Effector memory CD8-positive, alpha-beta T cell (primary cell): ENCODE measurements around the gene SLC23A2.

Experiments
- ATAC-seq: fragments of 150-1000 bp; cut with Tn5 transposase; replicated peaks from 2 replicates; pipeline ENCODE4 v1.10.0; 2021; ENCODE audit warnings: mild to moderate bottlenecking, moderate library complexity
- DNase-seq, 3 experiments: peaks; one replicate each; pipeline ENCODE4 v3.0.0; 2021
- H3K27ac Mint-ChIP-seq, 2 donors: one replicate each; pipeline ENCODE4 v1.8.0; 2022; ENCODE audit warnings: mild to moderate bottlenecking in 2 of 2, mixed read lengths in 2 of 2, moderate library complexity in 2 of 2
- H3K27me3 Mint-ChIP-seq, 2 donors: one replicate each; pipeline ENCODE4 v1.8.0; 2022; ENCODE audit warnings: mixed read lengths in 2 of 2
- H3K36me3 Mint-ChIP-seq: one replicate; pipeline ENCODE4 v1.8.0; 2022; ENCODE audit warnings: mild to moderate bottlenecking, moderate library complexity, mixed read lengths; ENCODE audit not compliant: insufficient read depth
- H3K4me1 Mint-ChIP-seq, 2 donors: one replicate each; pipeline ENCODE4 v1.8.0; 2022; ENCODE audit warnings: low read depth in 2 of 2, mixed read lengths in 2 of 2
- H3K4me3 Mint-ChIP-seq, 2 donors: one replicate each; pipeline ENCODE4 v1.8.0; 2022; ENCODE audit warnings: mild to moderate bottlenecking in 2 of 2, mixed read lengths in 2 of 2, moderate library complexity in 2 of 2
- H3K9me3 Mint-ChIP-seq, 2 donors: one replicate each; pipeline ENCODE4 v1.8.0; 2022; ENCODE audit warnings: mixed read lengths in 2 of 2

SLC23A2 gene

DNA sequence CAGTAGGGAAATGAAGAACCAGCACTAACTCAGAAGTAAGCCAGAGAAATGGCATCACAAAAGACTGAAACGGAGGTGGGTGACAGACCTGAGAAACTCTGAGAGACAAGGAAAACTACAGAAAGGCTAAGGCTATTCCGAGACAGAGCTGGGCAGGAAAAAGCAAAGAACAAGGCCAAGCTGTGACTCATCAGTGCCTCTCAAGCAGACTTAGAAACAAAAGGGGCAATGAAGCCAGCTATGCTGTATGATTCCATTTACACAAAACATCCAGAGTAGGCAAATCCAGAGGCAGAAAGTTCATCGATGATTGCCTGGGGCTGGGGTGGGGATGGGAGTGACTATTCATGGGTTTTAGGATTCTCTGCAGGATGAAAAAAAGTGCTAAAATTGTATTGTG is 50.0 kb downstream of the SLC23A2 start:
- H3K27me3 Mint-ChIP-seq, result no peaks in the 10 kb centered on the region
- H3K27ac Mint-ChIP-seq, result peak overlapping the region in 1 of 2 donors; percentile 85
- H3K4me3 Mint-ChIP-seq, result no peak overlapping the region
- DNase-seq (no peak), ATAC-seq (no peak)
- no peaks in the 10 kb centered on the region for H3K9me3 Mint-ChIP-seq
- peaks cover 7% of the 10 kb centered on the region for H3K36me3 Mint-ChIP-seq
- H3K4me1 Mint-ChIP-seq, result peaks cover 9 to 17% of the 10 kb centered on the region in 2 donors

DNA sequence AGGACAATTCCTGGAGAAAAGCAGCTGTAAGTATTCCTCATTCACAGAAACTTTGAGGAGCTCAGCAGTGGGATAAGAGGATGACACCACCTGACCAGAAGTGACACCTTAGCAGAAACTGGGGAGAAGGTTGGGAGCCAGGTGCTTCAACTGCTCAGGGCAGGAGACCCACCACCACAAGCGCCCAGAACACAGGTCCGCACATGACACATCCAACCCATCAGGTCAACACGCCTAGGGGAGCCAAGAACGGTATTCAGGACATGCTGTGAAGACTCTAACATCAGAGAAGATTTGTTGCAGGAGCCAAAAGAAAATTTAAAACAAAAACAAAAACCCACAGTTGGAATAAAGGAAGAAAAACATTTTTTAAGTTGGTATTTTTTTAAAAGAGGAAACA is 50.5 kb downstream of the SLC23A2 start:
- H3K27me3 Mint-ChIP-seq, result no peaks in the 10 kb centered on the region
- peaks cover 7% of the 10 kb centered on the region for H3K36me3 Mint-ChIP-seq
- H3K27ac Mint-ChIP-seq, result peak overlapping the region in 1 of 2 donors; percentile 85
- no peaks in the 10 kb centered on the region for H3K9me3 Mint-ChIP-seq
- no peak for ATAC-seq
- no peak for DNase-seq
- H3K4me3 Mint-ChIP-seq, result no peak overlapping the region
- peaks cover 11 to 17% of the 10 kb centered on the region in 2 donors for H3K4me1 Mint-ChIP-seq

DNA sequence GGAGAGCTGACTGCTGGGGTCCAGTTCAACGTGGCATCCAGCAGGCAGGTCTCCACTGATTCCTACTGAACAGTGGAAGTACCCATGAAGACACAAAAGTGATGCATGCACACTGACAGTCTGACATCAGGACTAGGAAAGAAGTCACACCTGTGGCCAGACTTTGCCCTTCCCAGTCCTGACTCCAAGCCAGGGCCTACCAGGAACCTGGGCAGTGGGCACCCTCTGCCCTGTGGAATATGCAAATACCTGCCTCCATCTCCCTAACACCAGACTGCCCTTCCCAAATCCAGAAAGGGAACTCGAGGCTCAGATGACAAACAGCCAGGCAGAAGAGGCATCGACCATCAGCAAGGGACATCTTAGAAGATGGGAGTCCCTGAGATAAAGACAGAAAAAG is 50.9 kb downstream of the SLC23A2 start:
- Mint-ChIP-seq H3K36me3 (peaks cover 7% of the 10 kb centered on the region), H3K9me3 (no peaks in the 10 kb centered on the region), H3K4me1 (peaks cover 11 to 17% of the 10 kb centered on the region in 2 donors), H3K27me3 (no peaks in the 10 kb centered on the region), H3K27ac (peak overlapping the region in 1 of 2 donors; percentile 85), H3K4me3 (no peak overlapping the region)
- ATAC-seq, result no peak
- DNase-seq, result no peak

DNA sequence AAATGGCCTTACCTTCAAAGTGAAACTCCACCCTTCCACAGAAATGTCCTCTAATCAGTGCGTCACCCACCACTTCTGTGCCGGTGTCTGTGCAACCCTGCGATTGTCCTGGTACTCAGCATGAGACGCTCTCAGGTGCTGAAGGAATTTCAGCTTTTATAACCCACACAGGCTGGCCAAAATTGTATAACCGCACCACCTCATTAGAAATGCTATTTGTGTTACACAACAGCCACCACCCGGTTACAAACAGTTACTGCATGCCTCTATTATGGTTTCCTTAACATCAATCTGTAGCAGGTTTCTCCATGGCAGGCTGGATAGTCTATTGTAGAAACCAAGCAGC is 51.5 kb downstream of the SLC23A2 start:
- DNase-seq, result peak in 1 of 3 experiments; percentile 2
- H3K4me1 Mint-ChIP-seq, result peaks cover 11 to 19% of the 10 kb centered on the region in 2 donors

DNA sequence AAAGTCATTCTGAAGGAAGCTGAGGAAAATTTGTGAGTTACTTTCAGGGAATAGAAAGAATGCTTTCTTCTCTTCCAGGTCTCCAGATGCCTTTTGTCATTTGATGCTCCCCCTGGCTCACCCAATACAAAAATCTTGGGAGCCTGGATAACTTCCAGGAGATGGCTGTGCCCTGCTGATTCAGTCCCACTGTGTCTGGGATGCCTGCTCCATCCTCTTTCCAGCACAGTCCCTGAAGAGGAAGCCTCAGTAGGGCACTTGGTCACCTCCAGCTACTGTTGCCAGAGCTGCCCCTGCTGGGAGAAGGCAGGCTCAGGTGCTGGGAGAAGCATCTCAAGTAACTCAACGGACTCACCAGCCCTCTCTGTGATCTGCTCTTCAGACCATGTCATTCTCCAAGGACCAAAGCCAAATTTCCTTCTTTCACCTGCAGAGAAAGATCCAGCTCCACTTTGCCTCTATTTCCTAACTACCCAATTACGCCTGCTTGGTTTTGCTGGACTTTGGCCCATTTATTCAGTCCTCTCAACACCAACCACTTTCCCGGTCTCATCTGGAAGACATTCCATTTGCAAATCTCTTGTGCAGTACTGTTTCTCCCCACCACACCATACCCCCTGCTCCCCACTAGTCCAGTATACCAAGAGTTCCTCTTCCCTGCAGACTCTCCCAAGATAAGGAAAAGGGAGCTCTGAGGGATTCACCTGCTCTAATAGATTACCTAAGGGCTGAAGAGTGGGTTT is 53.3 kb downstream of the SLC23A2 start:
- peaks cover 10% of the 10 kb centered on the region for H3K36me3 Mint-ChIP-seq
- H3K9me3 Mint-ChIP-seq, result no peaks in the 10 kb centered on the region
- peaks cover 11 to 21% of the 10 kb centered on the region in 2 donors for H3K4me1 Mint-ChIP-seq
- H3K4me3 Mint-ChIP-seq, result no peak overlapping the region
- no peaks in the 10 kb centered on the region for H3K27me3 Mint-ChIP-seq
- H3K27ac Mint-ChIP-seq, result peak overlapping the region in 1 of 2 donors; percentile 36
- DNase-seq, result no peak
- ATAC-seq, result no peak

More for the DNA sequence above, 51.5 kb downstream of the SLC23A2 start:
- H3K9me3 Mint-ChIP-seq, result no peaks in the 10 kb centered on the region
- no peak overlapping the region for H3K27ac Mint-ChIP-seq
- H3K27me3 Mint-ChIP-seq, result no peaks in the 10 kb centered on the region
- H3K36me3 Mint-ChIP-seq, result peaks cover 10% of the 10 kb centered on the region
- ATAC-seq, result peak; percentile 47
- H3K4me3 Mint-ChIP-seq, result peak overlapping the region; percentile 12 to 49

DNA sequence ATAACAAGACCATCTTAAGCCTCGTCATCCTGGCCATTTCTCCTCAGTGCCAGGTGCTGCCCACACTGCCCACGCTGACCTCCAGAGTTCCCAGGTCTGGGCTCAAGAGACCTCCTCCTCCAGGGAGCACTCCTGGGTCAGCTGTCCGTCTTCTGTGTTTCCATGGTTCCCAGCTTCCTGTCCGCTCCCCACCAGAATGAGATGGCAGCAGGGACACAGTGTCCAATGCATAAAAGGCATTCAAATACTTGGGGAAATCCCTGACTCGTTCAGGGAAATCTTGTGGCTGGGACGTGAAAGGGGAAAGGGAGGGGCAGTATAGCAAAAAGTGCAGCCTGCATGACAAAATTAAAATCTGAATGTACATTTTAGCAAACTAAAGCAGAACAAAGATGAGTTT is 54.3 kb downstream of the SLC23A2 start:
- Mint-ChIP-seq H3K9me3 (no peaks in the 10 kb centered on the region), H3K36me3 (peaks cover 10% of the 10 kb centered on the region), H3K4me1 (peaks cover 11 to 28% of the 10 kb centered on the region in 2 donors), H3K27me3 (no peaks in the 10 kb centered on the region), H3K27ac (no peak overlapping the region), H3K4me3 (no peak overlapping the region)
- DNase-seq (no peak), ATAC-seq (no peak)

DNA sequence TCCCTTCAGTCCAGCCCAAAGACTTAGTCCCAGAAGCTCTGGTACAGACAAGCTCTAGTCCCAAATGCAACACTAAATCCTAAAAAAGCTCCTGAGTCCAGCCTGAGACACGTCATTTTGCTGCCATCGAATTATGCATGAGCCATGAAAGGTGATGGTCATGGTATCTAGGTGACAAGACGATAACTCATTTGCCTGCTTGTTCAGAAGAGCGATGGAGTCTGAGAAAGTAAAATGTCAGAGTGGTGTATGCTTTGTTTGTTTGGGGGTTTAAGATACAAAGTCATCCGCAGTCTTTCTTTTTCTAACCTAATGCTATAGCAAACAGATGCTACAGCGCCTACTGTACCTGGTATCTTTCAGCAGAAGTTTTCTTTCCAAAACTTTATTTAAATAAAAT is 54.7 kb downstream of the SLC23A2 start:
- H3K27ac Mint-ChIP-seq, result no peak overlapping the region

DNA sequence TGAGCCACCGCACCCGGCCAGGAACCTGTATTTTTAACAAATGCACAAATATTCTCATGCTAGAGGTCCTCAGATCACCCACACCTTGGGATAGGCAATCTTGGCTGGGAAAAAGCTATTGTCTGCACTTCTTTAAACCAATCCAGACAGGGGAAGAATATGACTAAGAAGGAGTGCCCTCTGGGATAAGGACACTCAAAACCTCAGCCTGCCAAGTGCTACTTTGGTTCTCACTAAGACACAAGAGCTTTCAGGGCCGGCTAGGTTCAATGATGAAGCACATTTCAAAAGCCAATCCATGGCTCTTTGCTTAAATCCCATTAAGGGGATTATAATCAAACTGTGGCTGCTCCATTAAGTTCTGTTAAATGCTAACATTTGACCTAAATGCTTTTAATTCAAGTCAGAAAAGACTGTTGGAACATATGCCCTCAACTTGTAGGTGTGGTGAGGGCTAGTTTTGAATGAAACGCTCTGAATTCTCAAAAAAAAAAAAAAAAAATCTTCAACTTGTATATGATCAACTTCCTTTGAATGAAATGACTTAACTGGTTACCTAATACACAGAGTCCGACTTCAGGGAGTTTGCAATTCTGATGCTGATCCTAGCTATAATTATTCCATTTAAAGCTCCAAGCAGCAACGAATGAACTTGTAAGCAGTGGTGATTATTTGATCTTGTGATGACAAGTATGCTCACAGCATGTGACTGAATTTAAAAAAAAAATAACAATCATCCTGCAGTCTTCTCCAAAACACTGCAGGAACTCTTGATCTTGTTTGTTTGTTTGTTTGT is 56.6 kb downstream of the SLC23A2 start:
- H3K4me1 Mint-ChIP-seq, result peaks cover 9 to 16% of the 10 kb centered on the region in 2 donors
- peaks cover 10% of the 10 kb centered on the region for H3K36me3 Mint-ChIP-seq
- DNase-seq (no peak), ATAC-seq (no peak)
- no peaks in the 10 kb centered on the region for H3K9me3 Mint-ChIP-seq
- no peak overlapping the region for H3K27ac Mint-ChIP-seq
- no peaks in the 10 kb centered on the region for H3K27me3 Mint-ChIP-seq
- no peak overlapping the region for H3K4me3 Mint-ChIP-seq

More for the DNA sequence above, 54.7 kb downstream of the SLC23A2 start:
- Mint-ChIP-seq H3K9me3 (no peaks in the 10 kb centered on the region), H3K4me1 (peaks cover 11 to 29% of the 10 kb centered on the region in 2 donors), H3K4me3 (no peak overlapping the region), H3K36me3 (peaks cover 10% of the 10 kb centered on the region), H3K27me3 (no peaks in the 10 kb centered on the region)
- no peak for DNase-seq
- ATAC-seq, result no peak

DNA sequence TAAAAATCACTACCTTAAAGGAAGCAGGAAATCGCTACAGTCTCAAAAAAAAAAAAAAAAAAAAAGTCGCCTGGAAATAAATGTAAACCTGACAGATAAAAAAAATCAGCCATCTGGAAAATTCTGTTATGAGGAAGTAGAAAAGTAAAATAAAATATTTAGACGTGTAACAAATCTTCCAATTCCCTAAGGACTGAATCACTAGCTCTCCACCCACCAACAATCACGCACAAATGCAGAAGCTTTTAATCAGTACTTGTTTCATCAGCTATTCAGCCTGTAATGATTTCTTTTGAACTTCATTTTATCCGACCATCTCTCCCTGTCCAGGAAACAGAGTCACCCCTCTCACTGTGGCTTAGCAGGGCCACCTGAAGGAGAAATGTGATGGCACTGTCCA is 59.0 kb downstream of the SLC23A2 start:
- Mint-ChIP-seq H3K27ac (no peak overlapping the region), H3K4me3 (no peak overlapping the region), H3K9me3 (no peaks in the 10 kb centered on the region), H3K27me3 (no peaks in the 10 kb centered on the region), H3K4me1 (peaks cover 4 to 12% of the 10 kb centered on the region in 2 donors), H3K36me3 (peaks cover 3% of the 10 kb centered on the region)
- no peak for ATAC-seq
- DNase-seq, result no peak

DNA sequence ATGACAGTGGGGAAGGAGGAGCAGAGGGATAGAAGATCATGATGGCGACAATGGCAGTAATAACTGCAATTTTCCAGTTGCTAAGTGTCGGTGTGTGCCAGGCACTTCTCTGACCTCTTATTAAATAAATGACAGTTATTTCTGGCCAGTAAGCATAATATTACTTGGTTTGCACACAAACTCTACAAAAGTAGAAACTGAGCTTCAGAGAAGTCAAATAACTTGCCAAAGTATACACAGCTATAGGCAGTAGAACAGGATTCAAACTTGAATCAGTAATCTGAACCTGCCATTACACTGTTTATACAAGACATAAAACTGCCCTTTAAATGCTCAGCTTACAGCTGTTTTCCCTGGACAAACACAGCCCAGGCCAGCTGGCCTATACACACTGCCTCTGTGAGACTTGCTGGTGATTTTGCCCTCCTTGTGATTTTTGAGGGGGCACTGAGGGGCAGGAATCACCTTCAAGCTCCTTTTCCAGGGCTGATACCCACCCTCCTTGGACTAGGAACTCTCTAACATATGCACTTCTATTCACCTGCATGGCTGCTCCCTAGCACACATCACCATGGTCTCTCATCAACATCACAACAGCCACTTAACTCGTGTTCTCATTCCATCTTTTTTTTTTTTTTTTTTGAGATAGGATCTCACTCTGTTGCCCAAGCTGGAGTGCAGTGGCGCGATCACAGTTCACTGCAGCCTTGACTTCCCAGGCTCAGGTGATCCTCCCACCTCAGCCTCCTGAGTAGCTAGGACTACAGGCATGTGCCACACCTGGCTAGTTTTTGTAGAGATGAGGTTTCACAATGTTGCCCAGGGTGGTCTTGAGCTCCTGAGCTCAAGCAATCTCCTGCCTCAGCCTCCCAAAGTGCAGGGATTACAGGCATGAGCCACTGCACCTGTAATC is 63.6 kb downstream of the SLC23A2 start:
- DNase-seq (no peak), ATAC-seq (no peak)
- H3K4me3 Mint-ChIP-seq, result no peak overlapping the region
- peaks cover 7 to 18% of the 10 kb centered on the region in 2 donors for H3K4me1 Mint-ChIP-seq
- H3K27ac Mint-ChIP-seq, result peak overlapping the region in 1 of 2 donors; percentile 31
- H3K9me3 Mint-ChIP-seq, result no peaks in the 10 kb centered on the region
- peaks cover 2% of the 10 kb centered on the region for H3K36me3 Mint-ChIP-seq
- no peaks in the 10 kb centered on the region for H3K27me3 Mint-ChIP-seq

DNA sequence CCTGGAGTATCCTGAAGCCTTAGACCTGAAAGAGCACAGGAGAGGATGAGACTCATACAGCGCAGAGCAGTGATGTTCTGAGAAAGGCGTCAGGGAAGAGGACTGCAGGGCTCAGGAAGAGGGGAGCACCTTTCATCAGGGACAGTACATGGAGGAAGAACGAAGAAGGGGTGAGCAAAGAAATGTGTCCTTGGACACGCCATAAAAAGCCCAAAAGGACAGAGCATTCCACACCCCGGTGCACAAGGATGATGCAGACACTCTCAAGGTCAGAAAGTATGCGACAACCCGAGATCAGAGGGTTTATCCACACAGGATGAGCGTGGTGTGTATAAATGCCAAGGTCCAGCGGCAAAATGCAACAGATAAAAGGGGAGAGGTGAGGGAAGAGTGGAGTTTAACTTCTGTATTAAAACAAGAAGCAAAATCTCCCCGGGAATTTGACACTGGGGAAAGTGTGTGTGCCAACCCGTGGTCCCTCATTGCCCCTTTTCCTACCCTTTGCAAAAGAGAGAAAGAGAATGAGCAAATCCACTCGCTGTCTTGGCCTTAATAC is 64.4 kb downstream of the SLC23A2 start:
- H3K27ac Mint-ChIP-seq, result peak overlapping the region in 1 of 2 donors; percentile 76
- DNase-seq (no peak), ATAC-seq (no peak)
- H3K4me3 Mint-ChIP-seq, result no peak overlapping the region
- peaks cover 2% of the 10 kb centered on the region for H3K36me3 Mint-ChIP-seq
- peaks cover 9 to 13% of the 10 kb centered on the region in 2 donors for H3K4me1 Mint-ChIP-seq
- H3K9me3 Mint-ChIP-seq, result no peaks in the 10 kb centered on the region
- H3K27me3 Mint-ChIP-seq, result no peaks in the 10 kb centered on the region

DNA sequence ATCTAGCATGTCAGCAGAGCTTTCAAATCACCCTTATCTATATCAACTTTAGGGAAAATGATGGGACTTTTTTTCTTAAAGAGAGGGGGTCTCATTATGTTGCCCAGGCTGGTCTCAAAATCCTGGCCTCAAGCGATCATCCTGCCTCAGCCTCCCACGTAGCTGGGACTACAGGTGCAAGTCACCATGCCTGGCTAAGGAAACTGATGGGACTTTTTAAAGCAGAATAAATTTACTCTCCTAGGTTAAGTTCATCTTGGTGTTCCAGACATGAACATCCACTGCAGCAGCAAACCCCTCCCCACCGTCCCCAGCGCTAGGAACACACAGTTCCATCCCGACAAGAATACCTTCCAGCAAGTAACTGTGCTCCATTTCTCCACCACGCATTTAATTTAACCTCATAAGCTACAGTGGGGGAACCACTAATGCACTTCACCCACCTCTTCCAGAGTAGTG is 64.9 kb downstream of the SLC23A2 start:
- peak overlapping the region in 1 of 2 donors; percentile 76 for H3K27ac Mint-ChIP-seq
- no peaks in the 10 kb centered on the region for H3K27me3 Mint-ChIP-seq
- H3K4me1 Mint-ChIP-seq, result peaks cover 8 to 13% of the 10 kb centered on the region in 2 donors
- DNase-seq (no peak), ATAC-seq (no peak)
- no peak overlapping the region for H3K4me3 Mint-ChIP-seq
- H3K9me3 Mint-ChIP-seq, result no peaks in the 10 kb centered on the region
- H3K36me3 Mint-ChIP-seq, result peaks cover 2% of the 10 kb centered on the region

DNA sequence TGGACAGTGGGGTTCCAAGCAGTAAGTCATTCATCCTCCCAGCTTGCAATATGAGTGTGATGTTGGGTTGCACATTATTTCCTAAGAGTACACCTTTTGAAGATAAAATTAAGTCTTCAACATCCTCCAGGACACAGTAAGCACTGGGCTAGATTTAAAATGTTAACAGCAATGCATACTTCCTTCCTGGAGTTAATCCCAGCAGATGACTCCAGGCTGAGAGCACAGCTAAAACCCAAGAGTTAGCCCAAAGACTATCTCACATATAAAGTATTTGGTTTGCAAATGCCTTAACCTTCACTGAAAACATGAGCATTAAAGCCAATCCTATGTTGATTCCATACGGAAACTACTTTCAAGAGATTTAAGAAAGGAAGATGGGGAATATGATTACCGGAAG is 69.2 kb downstream of the SLC23A2 start:
- H3K27me3 Mint-ChIP-seq, result no peaks in the 10 kb centered on the region
- no peaks in the 10 kb centered on the region for H3K9me3 Mint-ChIP-seq

More for the DNA sequence above, 69.2 kb downstream of the SLC23A2 start:
- H3K36me3 Mint-ChIP-seq, result peaks cover 12% of the 10 kb centered on the region
- ATAC-seq, result no peak
- H3K4me3 Mint-ChIP-seq, result no peak overlapping the region
- no peak for DNase-seq
- H3K27ac Mint-ChIP-seq, result peak overlapping the region in 1 of 2 donors; percentile 60
- H3K4me1 Mint-ChIP-seq, result peaks cover 12 to 18% of the 10 kb centered on the region in 2 donors
